ENCODE results near the gene ABCC9.

Gene ABCC9

DNA sequence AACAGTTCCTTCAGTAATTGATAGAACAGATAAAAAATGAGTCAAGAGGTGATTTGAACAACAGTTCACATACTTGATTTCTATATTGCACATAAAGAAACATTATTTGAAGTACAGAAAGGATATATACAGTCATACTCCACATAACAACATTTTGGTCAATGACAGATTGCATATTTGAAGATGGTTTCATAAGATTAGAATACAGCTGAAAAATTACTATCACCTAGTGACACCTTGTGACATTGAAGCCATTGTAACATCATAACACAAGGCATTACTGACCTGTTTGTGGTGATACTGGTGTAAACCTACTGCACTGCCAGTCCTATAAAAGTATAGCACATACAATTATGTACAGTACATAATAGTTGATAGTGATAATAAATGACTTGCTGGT is 43.1 kb upstream of the ABCC9 start:
- no peak for DNase-seq (ENCODE audit: low read depth)
- H3K4me3 ChIP-seq (ENCODE audit: low read depth, low read length): no peak overlapping the region
- TF ChIP-seq MYC (IDR thresholded peaks at IDR 0.05; ENCODE audit: low read depth, low read length): no peak
- TF ChIP-seq, protein P1, sequence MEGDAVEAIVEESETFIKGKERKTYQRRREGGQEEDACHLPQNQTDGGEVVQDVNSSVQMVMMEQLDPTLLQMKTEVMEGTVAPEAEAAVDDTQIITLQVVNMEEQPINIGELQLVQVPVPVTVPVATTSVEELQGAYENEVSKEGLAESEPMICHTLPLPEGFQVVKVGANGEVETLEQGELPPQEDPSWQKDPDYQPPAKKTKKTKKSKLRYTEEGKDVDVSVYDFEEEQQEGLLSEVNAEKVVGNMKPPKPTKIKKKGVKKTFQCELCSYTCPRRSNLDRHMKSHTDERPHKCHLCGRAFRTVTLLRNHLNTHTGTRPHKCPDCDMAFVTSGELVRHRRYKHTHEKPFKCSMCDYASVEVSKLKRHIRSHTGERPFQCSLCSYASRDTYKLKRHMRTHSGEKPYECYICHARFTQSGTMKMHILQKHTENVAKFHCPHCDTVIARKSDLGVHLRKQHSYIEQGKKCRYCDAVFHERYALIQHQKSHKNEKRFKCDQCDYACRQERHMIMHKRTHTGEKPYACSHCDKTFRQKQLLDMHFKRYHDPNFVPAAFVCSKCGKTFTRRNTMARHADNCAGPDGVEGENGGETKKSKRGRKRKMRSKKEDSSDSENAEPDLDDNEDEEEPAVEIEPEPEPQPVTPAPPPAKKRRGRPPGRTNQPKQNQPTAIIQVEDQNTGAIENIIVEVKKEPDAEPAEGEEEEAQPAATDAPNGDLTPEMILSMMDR (IDR thresholded peaks at IDR 0.05; ENCODE audit: low read depth, low read length): no peak
- no peak for TF ChIP-seq POLR2A (IDR thresholded peaks at IDR 0.05; ENCODE audit: extremely low read depth, insufficient read length)
- TF ChIP-seq, protein P2, sequence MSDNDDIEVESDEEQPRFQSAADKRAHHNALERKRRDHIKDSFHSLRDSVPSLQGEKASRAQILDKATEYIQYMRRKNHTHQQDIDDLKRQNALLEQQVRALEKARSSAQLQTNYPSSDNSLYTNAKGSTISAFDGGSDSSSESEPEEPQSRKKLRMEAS (IDR thresholded peaks at IDR 0.05; ENCODE audit: low read depth, low read length): no peak

DNA sequence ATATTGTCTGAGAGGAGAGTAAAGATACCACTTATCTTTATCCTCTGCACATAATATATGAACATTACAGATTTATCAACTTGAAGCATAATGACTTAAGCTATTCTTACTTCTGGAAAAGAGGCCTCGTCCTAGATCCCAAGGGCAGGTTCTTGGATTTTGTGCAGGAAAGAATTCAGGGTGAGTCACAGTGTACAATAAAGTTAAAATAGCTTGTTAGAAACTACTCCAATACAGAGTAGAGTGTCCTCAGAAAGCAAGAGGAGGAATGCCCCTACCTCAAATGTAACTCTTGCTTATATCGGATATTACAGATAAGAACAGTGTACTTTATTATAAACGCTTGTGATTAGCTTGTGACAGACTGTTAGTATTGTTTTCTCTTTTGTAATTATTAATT is 41.9 kb upstream of the ABCC9 start:
- no peak for DNase-seq (ENCODE audit: low read depth)
- TF ChIP-seq, protein P2 (IDR thresholded peaks at IDR 0.05; ENCODE audit: low read depth, low read length): no peak
- no peak for TF ChIP-seq POLR2A (IDR thresholded peaks at IDR 0.05; ENCODE audit: extremely low read depth, insufficient read length)
- no peak for TF ChIP-seq MYC (IDR thresholded peaks at IDR 0.05; ENCODE audit: low read depth, low read length)
- TF ChIP-seq, protein P1 (IDR thresholded peaks at IDR 0.05; ENCODE audit: low read depth, low read length): no peak
- no peak overlapping the region for H3K4me3 ChIP-seq (ENCODE audit: low read depth, low read length)

DNA sequence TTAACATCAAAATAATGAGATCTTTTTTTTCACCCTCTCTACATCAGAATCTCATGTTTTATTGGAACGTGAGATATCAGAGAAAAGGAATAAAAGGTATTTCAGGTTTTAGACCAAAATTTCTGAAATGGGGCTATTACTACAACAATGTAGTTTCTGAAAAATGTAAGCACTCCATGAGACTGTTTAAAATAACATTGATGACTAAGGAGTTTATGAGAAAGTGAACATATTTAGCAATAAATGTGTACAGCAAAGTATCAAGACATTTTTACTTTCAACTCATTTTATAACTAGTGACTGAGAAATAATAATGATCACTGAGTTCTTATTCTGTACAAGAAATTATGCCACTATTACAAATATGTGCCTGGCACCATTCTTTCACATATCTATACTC is 39.3 kb upstream of the ABCC9 start:
- H3K4me3 ChIP-seq (ENCODE audit: low read depth, low read length): no peak overlapping the region
- TF ChIP-seq, protein P2 (IDR thresholded peaks at IDR 0.05; ENCODE audit: low read depth, low read length): no peak
- TF ChIP-seq, protein P1 (IDR thresholded peaks at IDR 0.05; ENCODE audit: low read depth, low read length): no peak
- TF ChIP-seq MYC (IDR thresholded peaks at IDR 0.05; ENCODE audit: low read depth, low read length) (no peak), POLR2A (IDR thresholded peaks at IDR 0.05; ENCODE audit: extremely low read depth, insufficient read length) (no peak)
- DNase-seq (ENCODE audit: low read depth): no peak

DNA sequence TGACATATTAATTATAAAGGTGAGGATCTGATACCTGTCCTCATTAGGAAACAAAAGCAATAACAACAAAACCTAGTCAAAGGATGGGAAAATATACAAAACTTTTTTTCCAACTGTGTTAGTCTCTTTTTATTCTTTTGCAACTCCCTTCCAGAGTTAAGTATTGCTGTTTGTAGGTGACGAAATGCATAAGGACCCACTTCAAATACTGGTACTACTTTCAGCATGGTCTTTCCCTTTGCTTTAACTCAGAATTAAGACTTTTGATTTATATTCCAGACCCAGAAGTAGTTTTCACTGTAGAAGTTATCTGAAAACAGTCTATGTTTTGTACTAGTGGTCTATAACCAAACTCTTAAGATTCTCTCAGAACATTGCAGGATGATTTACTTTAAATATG is 34.1 kb upstream of the ABCC9 start:
- no peak overlapping the region for H3K4me3 ChIP-seq (ENCODE audit: low read depth, low read length)
- TF ChIP-seq, protein P1 (IDR thresholded peaks at IDR 0.05; ENCODE audit: low read depth, low read length): no peak
- TF ChIP-seq, protein P2 (IDR thresholded peaks at IDR 0.05; ENCODE audit: low read depth, low read length): no peak
- no peak for TF ChIP-seq POLR2A (IDR thresholded peaks at IDR 0.05; ENCODE audit: extremely low read depth, insufficient read length)
- no peak for TF ChIP-seq MYC (IDR thresholded peaks at IDR 0.05; ENCODE audit: low read depth, low read length)
- no peak for DNase-seq (ENCODE audit: low read depth)

DNA sequence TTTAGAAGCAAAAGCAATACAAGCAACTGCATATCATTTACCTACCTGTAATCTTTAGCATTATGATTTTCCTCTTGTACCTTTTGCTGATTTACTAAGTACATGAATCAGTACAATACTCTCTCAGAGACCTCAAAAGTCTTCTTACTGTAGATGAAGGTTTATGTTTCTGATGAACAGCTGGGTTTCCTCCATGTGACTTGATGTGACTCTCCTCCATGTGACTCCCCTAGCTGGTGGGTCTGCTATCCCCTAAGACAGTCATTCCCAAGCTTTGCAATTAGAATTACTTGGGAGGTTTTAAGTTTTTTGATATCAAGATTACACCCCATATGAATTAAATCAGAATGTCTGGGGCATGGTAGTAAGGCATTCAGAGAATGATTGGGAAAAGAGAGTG is 32.0 kb upstream of the ABCC9 start:
- no peak overlapping the region for H3K4me3 ChIP-seq (ENCODE audit: low read depth, low read length)
- TF ChIP-seq MYC (IDR thresholded peaks at IDR 0.05; ENCODE audit: low read depth, low read length) (no peak), POLR2A (IDR thresholded peaks at IDR 0.05; ENCODE audit: extremely low read depth, insufficient read length) (no peak)
- TF ChIP-seq, protein P1 (IDR thresholded peaks at IDR 0.05; ENCODE audit: low read depth, low read length): no peak
- no peak for DNase-seq (ENCODE audit: low read depth)

DNA sequence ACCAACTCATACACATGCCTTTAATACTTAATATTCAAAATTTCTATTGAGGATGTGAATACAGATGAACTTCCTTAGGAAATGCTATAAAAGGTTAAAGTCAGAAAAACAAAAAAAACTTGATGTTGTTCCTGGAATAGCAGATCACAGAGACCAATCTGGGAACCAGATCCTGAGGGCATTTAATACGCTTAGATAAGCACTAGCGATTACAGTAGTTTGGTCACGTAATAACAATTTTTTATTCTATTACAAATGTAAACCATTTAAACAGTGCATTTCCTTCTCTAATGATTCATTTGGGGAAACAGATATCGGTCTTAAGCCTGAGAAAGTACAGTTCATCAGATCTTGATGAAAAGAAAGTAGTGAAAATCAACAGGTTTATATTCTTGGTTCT is 30.8 kb upstream of the ABCC9 start:
- DNase-seq (ENCODE audit: low read depth): no peak
- no peak overlapping the region for H3K4me3 ChIP-seq (ENCODE audit: low read depth, low read length)
- TF ChIP-seq MYC (IDR thresholded peaks at IDR 0.05; ENCODE audit: low read depth, low read length): no peak
- TF ChIP-seq, protein P1 (IDR thresholded peaks at IDR 0.05; ENCODE audit: low read depth, low read length): no peak
- TF ChIP-seq POLR2A (IDR thresholded peaks at IDR 0.05; ENCODE audit: extremely low read depth, insufficient read length): no peak
- TF ChIP-seq, protein P2 (IDR thresholded peaks at IDR 0.05; ENCODE audit: low read depth, low read length): no peak

All from NB4 (cell line).